Esophagus squamous epithelium (tissue), 5 donors: Measurements from ENCODE around the gene NAV3. TPM values are rescaled to one million over a fixed set of nuclear protein-coding genes. Genes with fewer than 3 reads are reported as not detected.
A peak's percentile ranks its signal among the peaks of the same experiment; 100 is the strongest.

Experiments used
- DNase-seq: peaks from one replicate; lab custom pipeline; 2025; lab: John Stamatoyannopoulos, UW
- H3K27ac ChIP-seq, 4 donors: fragments of 200-600 bp; sonication (generic); one replicate each; pipeline ENCODE4 v1.5.1; 2016 to 2019; ENCODE audit warnings: mild to moderate bottlenecking in 1 of 4
- H3K27me3 ChIP-seq, 4 donors: fragments of 200-600 bp; sonication (generic); 1 replicate in 3 of 4; 2 replicates in 1 of 4; pipeline versions ENCODE4 v1.5.1 to v1.6.0; 2017 to 2021; ENCODE audit warnings: antibody characterized with exemption in 1 of 4
- H3K36me3 ChIP-seq, 3 donors: fragments of 200-600 bp; sonication (generic); one replicate each; pipeline ENCODE4 v1.5.1; 2016 to 2019
- H3K4me1 ChIP-seq, 3 donors: fragments of 200-600 bp; sonication (generic); one replicate each; pipeline ENCODE4 v1.5.1; 2017 to 2019
- H3K4me3 ChIP-seq, 4 donors: fragments of 200-600 bp; sonication (generic); 1 replicate in 3 of 4; 2 replicates in 1 of 4; pipeline ENCODE4 v1.5.1; 2016 to 2019; ENCODE audit warnings: mild to moderate bottlenecking in 2 of 4, moderate library complexity in 1 of 4
- H3K9me3 ChIP-seq, 3 donors: fragments of 200-600 bp; sonication (generic); one replicate each; pipeline ENCODE4 v1.5.1; 2016 to 2019
- POLR2A ChIP-seq, 4 donors: fragments of 450-650 bp; IDR thresholded peaks; one replicate each; pipeline ENCODE4 v1.6.1; 2017; ENCODE audit warnings: antibody characterized with exemption in 4 of 4, mild to moderate bottlenecking in 4 of 4, moderate library complexity in 3 of 4
- WGBS, 2 donors: methylation state at CpG; one replicate each; pipeline ENCODE4 v1.1.5; 2018; 5-methylcytosine and 5-hydroxymethylcytosine counted together
- intact Hi-C: fragments of 100-400 bp; cut with DNase I; formaldehyde crosslinking; loops from one replicate; pipeline ENCODE4 v1.15.0; 2022
- total RNA-seq, 4 donors: library from RNA; depleted of rRNA; stranded (reverse); fragments of >200 nt; gene quantifications; one replicate each; pipeline ENCODE4 v1.1.0, GENCODE V29; 2016
- TF ChIP-seq, protein P1 (sequence below), 6 experiments: fragments of 450-650 bp in 4 of 6; fragments of 200-600 bp in 2 of 6; sonication (generic) in 2 of 6; IDR thresholded peaks; one replicate each; pipeline ENCODE4 v1.5.1; 2016 to 2019; ENCODE audit warnings: antibody characterized with exemption in 6 of 6, mild to moderate bottlenecking in 4 of 6, moderate library complexity in 4 of 6
- donor health status: DM: yes; HTN: yes; CAD: no.

Gene NAV3
- total RNA-seq, 4 donors from 2014 or later = 0.34 to 4.6 (median 3.2) TPM

DNA sequence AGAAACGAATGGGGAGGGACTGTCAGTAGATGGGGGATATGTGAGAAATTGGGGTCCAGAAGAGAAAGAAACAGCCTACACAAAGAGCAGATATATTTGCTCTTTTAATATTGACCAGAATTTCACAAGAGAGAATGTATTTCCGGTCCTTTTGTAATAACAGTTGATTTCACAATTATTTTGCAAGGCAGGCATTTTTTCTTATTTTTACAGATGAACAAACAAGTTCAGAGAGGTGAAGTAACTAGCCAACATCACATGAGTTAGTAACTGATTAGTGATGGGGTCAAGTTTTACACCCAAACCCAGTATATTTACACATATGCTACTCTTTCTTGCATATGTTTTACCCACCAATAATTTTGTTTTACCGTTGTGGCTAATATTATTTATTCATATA is 188.2 kb downstream of the NAV3 start:
- 61 to 62% methylated on average over 3 of the region's 3 CpGs for WGBS, 2 donors
- TF ChIP-seq POLR2A (IDR thresholded peaks at IDR 0.05) = no peak
- TF ChIP-seq, protein P1, sequence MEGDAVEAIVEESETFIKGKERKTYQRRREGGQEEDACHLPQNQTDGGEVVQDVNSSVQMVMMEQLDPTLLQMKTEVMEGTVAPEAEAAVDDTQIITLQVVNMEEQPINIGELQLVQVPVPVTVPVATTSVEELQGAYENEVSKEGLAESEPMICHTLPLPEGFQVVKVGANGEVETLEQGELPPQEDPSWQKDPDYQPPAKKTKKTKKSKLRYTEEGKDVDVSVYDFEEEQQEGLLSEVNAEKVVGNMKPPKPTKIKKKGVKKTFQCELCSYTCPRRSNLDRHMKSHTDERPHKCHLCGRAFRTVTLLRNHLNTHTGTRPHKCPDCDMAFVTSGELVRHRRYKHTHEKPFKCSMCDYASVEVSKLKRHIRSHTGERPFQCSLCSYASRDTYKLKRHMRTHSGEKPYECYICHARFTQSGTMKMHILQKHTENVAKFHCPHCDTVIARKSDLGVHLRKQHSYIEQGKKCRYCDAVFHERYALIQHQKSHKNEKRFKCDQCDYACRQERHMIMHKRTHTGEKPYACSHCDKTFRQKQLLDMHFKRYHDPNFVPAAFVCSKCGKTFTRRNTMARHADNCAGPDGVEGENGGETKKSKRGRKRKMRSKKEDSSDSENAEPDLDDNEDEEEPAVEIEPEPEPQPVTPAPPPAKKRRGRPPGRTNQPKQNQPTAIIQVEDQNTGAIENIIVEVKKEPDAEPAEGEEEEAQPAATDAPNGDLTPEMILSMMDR (IDR thresholded peaks at IDR 0.05) = no peak
- H3K36me3 ChIP-seq = no peaks in the 10 kb centered on the region

DNA sequence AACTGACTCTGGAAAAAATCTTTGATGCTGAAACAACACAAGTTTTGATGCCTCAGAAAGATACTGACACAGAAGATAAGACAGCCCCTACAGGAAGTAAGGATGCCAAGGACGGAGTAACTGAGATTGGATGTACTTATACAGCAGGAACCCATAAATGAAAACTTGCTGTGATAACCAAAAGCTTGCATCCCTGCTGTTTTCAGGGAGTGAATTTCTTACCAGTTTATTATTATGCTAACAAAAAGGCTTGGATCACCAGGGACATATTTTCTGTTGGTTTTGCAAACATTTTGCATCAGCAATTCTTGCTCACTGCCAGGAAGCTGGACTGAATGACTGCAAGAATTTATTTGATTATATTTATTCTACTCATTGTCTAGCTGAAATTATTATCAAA is 197.7 kb downstream of the NAV3 start:
- no peak overlapping the region for H3K4me3 ChIP-seq
- no peaks in the 10 kb centered on the region for H3K9me3 ChIP-seq
- no peak overlapping the region for H3K27ac ChIP-seq
- TF ChIP-seq, protein P1 (IDR thresholded peaks at IDR 0.05) = no peak
- no peak for TF ChIP-seq POLR2A (IDR thresholded peaks at IDR 0.05)
- no peaks in the 10 kb centered on the region for H3K27me3 ChIP-seq
- no peaks in the 10 kb centered on the region for H3K4me1 ChIP-seq
- intact Hi-C loops = no loop called here
- WGBS, 2 donors = 74 to 81% methylated on average over 1 of the region's 1 CpG
- no peaks in the 10 kb centered on the region for H3K36me3 ChIP-seq
- no peak for DNase-seq

More for the DNA sequence above, 188.2 kb downstream of the NAV3 start:
- H3K9me3 ChIP-seq = no peaks in the 10 kb centered on the region
- H3K27ac ChIP-seq = no peak overlapping the region
- intact Hi-C loops = no loop called here
- no peak overlapping the region for H3K4me3 ChIP-seq
- DNase-seq = no peak
- no peaks in the 10 kb centered on the region for H3K27me3 ChIP-seq
- no peaks in the 10 kb centered on the region for H3K4me1 ChIP-seq

DNA sequence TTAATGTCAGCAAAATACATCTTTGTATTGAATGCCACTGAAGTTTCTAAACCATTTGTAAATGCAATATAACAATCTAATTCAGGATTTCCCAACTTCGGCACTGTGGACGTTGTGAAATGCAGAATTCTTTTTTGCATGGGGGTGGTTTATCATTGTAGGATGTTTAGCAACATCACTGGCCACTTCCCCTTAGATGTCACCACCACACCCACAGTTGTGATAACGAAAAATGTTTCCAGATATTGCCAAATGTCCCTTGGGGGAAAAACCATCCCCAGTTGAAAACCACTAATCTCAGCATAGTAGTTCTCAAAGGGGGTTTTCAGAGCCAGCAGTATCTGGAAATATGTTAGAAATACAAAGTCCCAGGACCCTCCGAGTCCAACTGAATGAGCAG is 203.3 kb downstream of the NAV3 start:
- Histone ChIP-seq H3K4me1 (no peaks in the 10 kb centered on the region), H3K27ac (peak overlapping the region in 1 of 4 donors; percentile 22), H3K9me3 (no peaks in the 10 kb centered on the region), H3K4me3 (no peak overlapping the region), H3K36me3 (no peaks in the 10 kb centered on the region), H3K27me3 (no peaks in the 10 kb centered on the region)
- no peak for DNase-seq
- WGBS, 2 donors = 27 to 46% methylated on average over 4 of the region's 4 CpGs
- TF ChIP-seq, protein P1 (IDR thresholded peaks at IDR 0.05) = no peak
- TF ChIP-seq POLR2A (IDR thresholded peaks at IDR 0.05) = no peak
- intact Hi-C loops = no loop called here

DNA sequence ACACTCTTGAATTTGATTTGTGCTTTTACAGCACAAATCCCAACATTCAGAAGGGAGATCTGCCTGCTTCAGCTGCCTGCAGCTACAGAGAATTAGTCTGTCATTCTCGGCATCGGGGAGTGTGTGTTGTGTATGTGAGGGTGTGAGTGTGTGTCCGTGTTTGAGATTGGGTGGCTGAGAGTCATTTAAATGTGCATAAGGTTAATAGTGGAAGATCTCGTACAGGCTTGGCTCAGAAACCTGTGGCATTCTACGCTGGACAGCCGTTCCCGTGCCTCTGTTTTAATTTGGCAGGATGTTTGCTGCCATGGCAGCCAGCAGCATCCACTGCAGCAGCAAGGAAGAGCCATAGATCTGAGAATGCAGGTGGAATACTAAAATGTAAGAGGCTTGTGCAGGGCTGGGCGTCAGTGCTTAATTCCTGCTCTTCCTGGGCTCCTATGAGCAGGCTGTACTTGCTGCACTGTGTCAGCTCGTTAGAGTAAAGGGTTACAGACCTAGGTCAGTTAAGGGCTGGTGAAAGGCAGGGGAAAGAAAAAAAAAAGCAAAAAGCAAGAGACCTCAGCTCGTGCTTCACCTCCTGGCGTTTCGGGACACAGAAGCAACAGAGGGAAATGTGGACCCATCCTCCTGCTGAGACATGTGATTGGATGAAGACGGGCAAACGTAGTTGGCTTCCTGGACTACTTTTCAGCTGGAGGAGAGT is 205.4 kb downstream of the NAV3 start:
- DNase-seq = no peak
- intact Hi-C loops = no loop called here

DNA sequence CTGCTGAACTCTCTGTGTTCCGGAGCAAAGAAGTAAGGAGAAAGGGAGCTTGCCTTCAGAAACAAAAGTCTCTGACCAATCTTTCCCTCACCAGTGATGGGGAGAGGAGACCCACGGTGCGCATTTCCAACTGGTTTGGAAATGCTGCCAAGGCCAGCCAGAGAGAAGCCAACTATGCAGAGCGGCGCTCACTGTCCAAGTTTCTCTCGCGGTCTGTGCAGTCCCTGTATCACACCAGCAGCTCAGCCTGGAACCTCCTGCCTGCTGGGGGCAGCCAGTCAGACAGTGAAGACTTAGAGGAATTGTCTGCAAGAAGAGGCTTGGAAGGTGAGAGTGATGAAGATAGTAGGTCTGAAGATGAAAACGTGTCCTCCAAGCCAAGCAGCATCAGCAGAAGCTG is 206.2 kb downstream of the NAV3 start:
- DNase-seq = no peak
- Histone ChIP-seq H3K36me3 (no peaks in the 10 kb centered on the region), H3K9me3 (no peaks in the 10 kb centered on the region), H3K27me3 (no peaks in the 10 kb centered on the region), H3K4me1 (no peaks in the 10 kb centered on the region), H3K27ac (no peak overlapping the region), H3K4me3 (no peak overlapping the region)
- TF ChIP-seq, protein P1 (IDR thresholded peaks at IDR 0.05) = no peak
- TF ChIP-seq POLR2A (IDR thresholded peaks at IDR 0.05) = no peak
- intact Hi-C loops = no loop called here
- 88 to 91% methylated on average over 5 to 8 of the region's 8 CpGs for WGBS, 2 donors

More for the DNA sequence above, 205.4 kb downstream of the NAV3 start:
- Histone ChIP-seq H3K36me3 (no peaks in the 10 kb centered on the region), H3K27me3 (no peaks in the 10 kb centered on the region), H3K4me1 (no peaks in the 10 kb centered on the region), H3K4me3 (no peak overlapping the region), H3K27ac (no peak overlapping the region), H3K9me3 (no peaks in the 10 kb centered on the region)
- TF ChIP-seq, protein P1 (IDR thresholded peaks at IDR 0.05) = no peak
- TF ChIP-seq POLR2A (IDR thresholded peaks at IDR 0.05) = no peak
- WGBS, 2 donors = 54 to 59% methylated on average over 10 to 14 of the region's 14 CpGs
